ENCODE measurements around the gene CRYZL1.
"Not testable (repeated sequence)": the region's sequence is repeated elsewhere in the genome, so short reads cannot be mapped to it uniquely, and the experiment has no call there.

The CRYZL1 gene

DNA sequence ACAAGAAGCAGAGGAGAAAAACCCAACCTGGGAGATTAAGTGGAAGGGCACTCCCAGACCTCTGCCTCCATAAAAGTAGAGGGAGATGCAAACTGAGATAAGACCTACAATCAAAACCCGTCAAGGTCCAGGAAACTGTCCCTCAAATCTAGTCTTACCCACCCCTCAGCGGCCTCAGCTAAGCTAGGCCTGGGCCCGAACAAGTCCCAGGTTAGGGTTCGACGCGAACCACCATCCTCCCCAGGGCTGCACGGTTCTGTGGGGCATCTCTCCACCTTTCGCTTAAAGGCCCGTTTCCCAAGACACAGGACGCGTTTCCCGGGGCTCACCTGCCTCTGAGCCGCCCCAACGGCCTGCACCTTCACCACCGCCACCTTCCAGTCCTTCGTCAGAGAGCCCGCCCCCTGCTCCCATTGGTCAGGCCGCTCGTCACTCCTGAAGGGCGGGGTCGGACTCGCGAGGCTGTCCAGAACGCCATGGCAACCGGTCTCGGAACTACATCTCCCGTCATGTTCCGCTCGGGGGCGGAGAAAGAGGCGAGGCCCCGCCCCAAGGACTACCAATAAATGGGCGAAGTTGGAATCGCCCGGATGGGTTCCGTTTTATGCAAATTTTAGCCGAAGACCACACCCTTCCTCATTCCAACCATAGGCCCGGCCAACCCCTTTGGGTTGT lies at the start of gene CRYZL1:
TSS of gene CRYZL1 (minus strand) at position 390 of the 675 bp plus-strand sequence. CDS start 10,190 bp downstream, outside the sequence.
- peak; percentile 100 for DNase-seq

DNA sequence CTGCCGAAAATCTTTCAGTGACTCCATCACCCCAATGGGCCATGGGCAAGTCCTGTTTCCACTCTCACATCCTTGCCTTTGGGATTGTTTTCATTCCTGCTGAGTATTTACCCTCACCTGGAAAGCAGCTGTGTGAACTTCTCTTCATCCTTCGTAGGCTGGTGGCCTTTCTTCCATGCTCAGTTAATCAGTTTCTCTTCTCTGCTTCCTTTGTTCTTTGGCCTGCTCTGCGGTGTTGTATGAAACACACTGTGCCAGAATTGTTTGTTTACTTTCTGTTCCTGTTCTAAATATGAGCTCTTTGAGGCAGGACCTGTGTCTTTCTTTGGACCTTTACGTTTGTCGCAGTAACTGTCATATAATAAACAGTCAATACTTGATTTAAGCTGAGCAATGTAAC lies 49.3 kb upstream of the CRYZL1 start:
- DNase-seq = no peak

GRCh38 chr21:33688353-33688752 lies 46.8 kb upstream of the CRYZL1 start:
- no peak for DNase-seq

DNA sequence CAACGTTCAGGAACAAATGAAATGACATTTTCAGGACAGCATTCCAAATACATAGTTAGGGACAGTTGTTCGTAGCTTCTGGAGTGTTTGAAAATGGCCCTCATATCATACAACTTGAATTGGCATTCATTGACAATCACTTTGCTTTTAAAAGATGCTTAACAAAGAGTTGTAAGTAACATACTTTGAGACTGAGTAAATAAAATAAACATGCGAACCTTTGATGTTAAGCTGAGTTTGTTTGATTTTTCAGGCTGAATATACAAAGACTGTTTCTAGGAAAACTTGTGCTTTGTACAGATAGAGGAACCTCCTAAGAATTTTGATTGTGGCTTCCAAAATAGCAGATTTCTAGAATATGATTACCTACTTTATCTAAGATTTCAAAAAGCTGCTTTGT lies 46.1 kb upstream of the CRYZL1 start:
- no peak for DNase-seq

GRCh38 chr21:33686386-33686785 lies 44.8 kb upstream of the CRYZL1 start:
- no peak for DNase-seq

GRCh38 chr21:33685613-33686197 lies 44.2 kb upstream of the CRYZL1 start:
- DNase-seq = no peak

- DNase-seq = no peak
These were observed 43.5 kb upstream of the CRYZL1 start for GRCh38 chr21:33684923-33685560.

- no peak for DNase-seq
These were observed 42.5 kb upstream of the CRYZL1 start for GRCh38 chr21:33684068-33684467.

GRCh38 chr21:33682992-33683627 lies 41.6 kb upstream of the CRYZL1 start:
- no peak for DNase-seq

GRCh38 chr21:33680870-33681269 lies 39.3 kb upstream of the CRYZL1 start:
- DNase-seq = no peak

DNA sequence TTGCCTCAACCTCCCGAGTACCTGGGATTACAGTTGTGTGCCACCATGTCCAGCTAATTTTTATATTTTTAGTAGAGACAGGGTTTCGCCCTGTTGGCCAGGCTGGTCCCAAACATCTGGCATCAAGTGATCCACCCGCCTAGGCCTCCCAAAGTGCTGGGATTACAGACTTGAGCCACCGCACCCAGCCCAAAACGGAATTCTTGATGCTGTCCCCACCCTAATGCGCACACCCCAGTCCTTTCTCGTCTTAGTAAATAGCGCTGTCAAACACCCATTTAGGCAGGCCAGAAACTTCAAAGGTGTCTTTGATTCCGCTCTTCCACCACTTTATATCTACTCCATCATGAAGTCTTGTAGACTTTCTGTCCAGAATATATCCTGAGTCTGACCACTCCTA lies 35.9 kb upstream of the CRYZL1 start:
- DNase-seq = no peak

GRCh38 chr21:33676666-33677065 lies 35.1 kb upstream of the CRYZL1 start:
- not testable (repeated sequence) for DNase-seq

DNA sequence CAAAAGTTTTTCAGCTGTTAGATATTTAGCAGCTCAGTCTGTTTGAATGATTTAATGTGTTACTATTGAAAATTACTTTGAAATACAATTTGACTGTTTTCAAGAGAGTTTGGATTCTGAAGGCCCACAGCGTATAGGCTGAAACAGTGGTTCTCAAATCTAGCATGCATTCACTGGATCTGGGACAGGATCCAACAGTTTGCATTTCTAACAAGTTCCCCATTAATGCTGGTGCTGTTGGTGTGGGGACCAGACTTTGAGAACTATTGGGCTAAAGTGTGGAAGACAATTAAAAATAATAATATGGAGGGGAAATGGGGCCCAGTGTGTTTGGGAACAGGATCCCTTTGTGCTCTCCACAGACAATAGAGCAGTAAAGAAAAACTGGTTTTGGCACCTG lies 32.7 kb upstream of the CRYZL1 start:
- no peak for DNase-seq

GRCh38 chr21:33673473-33673872 lies 31.9 kb upstream of the CRYZL1 start:
- no peak for DNase-seq

GRCh38 chr21:33670076-33670978 lies 28.8 kb upstream of the CRYZL1 start:
- no peak for DNase-seq

- DNase-seq = no peak
These were observed 27.1 kb upstream of the CRYZL1 start for GRCh38 chr21:33668620-33669019.

DNA sequence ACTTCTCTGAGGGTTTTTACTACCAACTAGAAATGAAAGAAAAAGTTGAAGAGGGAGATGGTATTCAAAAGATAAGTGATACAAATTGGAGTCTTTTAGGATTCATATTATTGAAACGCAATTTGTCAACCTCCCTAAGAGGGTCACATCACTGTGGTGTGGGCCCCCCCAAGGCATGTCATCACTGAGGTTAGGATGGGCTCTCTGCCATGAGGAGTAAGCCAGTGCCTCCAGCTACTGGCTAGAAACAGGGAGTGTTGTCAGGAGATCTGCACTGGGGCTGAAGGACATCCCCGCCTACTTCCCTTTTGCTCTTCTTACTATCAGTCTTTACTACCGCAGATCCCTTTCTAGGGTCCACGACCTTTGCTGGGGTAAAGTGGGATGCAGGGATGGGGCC lies 26.6 kb upstream of the CRYZL1 start:
- no peak for DNase-seq

DNA sequence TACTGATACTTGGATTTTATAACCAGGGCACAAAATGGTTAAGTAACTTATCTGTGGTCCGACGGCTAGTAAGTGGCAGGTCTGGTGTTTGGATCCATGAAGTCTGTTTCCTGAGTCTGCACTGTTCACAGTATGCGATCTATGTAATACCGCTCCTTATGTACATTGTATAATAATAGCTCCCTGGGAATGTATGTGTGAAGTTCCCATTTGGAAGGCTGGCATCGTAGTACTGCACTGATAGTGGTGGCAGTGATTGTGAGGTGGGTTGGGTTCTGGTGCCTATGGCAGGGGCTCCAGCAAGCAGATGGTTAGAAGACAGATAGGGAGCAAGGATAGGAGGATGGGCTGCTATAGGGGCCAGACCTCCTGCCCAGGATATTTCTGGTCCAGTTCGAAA lies 26.1 kb upstream of the CRYZL1 start:
- DNase-seq = no peak

GRCh38 chr21:33666153-33666552 lies 24.6 kb upstream of the CRYZL1 start:
- no peak for DNase-seq

GRCh38 chr21:33664135-33664534 lies 22.6 kb upstream of the CRYZL1 start:
- DNase-seq = no peak

- DNase-seq = no peak
These were observed 21.7 kb upstream of the CRYZL1 start for GRCh38 chr21:33663241-33663640.

GRCh38 chr21:33662046-33662445 lies 20.5 kb upstream of the CRYZL1 start:
- DNase-seq = no peak

GRCh38 chr21:33661146-33661545 lies 19.6 kb upstream of the CRYZL1 start:
- DNase-seq = no peak
